GM21825 (cell line): ENCODE measurements around the gene ACSL6.

ENCODE experiments used
- ATAC-seq: cut with Tn5 transposase; IDR thresholded peaks from one replicate; pipeline ENCODE4 v1.9.1; 2021; ENCODE audit warnings: mild to moderate bottlenecking, moderate library complexity; ENCODE audit not compliant: unreplicated experiment

The ACSL6 gene

DNA sequence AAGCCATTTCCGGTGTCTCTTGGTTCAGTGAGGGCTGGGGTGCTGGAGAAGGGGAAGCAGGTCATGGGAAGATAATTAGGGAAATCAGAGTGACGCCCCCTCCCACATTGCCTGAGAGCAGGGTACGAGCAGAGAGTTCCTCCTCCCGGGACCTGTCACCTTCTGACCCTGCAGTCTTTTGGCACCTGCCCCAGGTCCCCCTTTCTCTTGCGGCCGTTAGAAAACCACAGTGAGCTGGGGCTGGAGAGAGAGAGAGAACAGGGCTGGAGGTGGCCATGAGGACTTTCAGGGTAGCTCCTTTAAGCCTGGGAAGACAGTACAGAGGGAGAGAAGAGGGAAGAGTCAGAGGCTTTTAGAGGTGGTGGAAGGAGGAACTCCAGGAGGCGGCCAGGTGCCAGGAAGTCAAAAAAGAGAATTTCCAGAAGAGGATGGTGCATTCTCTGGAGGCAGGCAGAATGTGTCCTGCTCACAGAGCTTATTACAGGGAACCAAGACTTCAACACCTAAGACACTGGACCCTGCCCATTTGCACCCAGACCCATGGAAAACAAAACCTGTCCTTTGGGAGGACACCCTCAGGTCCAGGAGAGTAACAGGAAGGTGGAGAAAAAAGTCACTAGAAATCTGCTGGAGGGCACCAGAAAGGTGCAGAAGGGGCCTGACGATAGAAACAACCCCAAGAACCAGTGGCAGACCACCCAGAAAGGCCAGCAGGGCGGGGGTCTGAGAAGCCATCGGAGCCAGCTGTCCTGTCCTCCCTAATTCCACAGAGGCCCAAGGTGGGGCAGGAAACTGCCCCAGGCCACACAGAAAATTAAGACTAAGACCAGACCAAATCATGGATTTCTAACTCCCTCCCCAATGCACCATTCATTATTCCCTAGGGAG, 6.5 kb upstream of the ACSL6 start:
- ATAC-seq, result no peak

DNA sequence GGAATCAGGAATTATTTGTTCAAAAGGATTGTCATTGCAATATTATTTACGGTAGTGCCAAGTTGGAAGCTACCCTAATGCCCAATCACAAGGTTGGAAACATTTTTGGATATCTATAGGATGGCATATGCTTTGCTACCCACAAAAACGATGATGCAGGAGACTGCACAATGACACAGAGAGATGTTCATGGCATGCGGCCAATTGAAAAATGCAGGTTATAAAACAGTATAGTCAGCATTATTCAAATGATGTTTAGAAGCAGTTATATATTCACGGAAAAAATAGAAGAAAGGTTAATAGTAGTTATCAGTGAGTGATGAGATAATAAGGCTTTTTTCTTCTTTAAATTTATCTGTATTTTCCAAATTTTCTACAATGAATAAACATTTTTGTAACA, 5.9 kb upstream of the ACSL6 start:
- ATAC-seq, result no peak

DNA sequence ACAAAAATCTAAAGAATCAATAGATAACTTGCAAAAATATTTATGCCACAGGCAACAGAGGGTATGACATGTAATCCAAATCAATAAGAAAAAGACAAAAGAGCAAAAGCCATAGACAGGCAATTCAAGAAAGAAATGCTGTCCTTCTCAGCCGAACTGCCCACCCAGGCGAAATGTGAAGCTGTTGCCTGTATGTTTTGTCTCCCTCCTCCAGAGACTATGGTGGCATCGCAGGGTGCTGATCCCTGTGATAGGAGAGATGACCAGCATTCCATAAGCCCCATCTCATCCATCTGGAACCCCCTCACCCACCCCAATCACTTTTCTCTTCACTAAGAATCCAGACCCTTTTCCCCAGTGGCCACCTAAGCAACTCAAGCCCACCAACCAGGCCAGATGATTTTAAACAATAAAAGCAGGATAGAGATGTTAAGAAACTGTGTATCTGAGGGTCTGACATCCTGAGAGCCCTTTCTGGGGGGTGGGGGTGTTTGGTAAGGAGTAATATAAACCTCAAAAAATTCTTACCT, 5.3 kb upstream of the ACSL6 start:
- ATAC-seq, result no peak

DNA sequence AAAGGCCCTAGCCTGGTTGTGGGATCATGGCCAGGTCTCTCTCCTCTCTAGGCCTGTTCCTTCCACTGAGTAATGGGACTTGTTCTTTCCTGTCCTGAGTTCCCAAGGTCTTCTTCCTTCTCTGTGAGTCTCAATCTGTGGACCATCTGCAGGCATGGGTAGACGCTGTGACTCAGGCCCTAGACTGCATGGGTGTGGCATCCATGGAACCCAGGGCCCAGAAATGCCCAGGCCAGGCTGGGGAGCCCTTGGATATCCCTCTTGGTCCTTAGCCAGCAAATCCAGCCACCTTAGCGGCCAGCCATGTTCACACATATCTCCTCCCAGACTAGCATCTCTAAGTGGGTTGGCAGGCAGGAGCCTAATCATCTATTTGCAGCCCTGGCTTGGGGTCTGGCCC, 2.3 kb upstream of the ACSL6 start:
- no peak for ATAC-seq

DNA sequence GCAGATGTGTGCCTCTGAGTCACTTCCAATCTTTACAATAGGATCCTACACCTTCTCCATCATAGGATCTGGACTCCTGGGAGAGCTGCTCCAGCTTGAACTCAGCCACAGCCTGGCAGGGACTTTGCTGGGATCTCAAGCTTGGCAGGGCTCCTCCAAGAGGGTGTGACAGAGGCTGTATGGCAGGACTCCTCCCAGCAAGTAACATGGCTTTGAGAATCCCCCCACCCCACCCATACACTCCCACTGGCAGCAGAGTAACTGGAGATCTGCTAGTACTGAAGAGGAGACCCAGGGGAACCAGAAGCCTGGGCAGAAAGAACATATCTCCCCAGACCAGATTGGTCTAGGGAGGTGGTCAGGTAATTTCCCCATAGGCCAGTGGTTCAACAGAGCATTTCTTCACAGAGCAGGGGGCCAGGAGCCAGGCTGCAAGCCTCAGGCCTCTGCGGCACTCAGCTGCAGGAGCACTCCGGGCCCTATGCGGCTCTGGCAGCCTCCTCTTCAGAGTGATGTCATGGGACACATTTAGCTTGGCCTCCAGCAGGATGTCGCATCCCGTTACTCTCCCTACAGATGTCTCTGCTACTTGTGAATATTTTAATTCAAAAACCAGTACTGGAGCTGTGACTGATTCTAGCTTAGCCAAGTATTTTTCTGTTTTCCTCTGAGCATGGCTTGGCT, 1.7 kb upstream of the ACSL6 start:
- no peak for ATAC-seq

DNA sequence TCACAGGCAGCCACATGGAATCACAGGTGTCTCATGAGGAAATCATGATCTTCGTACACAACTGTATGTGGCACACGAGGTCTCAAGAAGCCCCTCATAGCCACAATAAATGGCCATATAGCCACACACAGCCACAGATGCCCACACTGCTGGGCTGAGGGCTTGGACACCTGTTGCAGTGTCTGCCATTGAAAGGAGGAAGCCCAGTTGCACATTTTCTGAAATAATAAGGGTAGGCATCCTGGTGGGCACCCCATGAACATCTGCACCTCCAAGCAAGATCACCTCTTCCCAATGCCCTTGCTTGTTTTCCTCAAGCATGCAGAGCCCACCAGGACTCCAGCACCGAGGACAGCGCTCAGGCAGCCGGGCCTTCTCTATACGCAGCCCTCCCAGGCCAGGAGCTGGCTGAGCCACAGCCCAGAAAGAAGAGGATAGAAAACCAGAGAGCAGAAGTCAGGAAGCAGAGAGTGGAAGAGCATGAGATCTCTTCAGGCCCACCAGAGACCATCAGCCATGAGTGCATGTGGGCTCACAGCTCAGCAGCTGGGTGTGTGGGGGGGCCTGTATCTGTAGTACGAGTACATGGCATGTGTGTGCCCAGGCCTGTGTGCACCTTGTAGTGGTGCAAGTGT, 1.0 kb upstream of the ACSL6 start:
- ATAC-seq, result no peak

DNA sequence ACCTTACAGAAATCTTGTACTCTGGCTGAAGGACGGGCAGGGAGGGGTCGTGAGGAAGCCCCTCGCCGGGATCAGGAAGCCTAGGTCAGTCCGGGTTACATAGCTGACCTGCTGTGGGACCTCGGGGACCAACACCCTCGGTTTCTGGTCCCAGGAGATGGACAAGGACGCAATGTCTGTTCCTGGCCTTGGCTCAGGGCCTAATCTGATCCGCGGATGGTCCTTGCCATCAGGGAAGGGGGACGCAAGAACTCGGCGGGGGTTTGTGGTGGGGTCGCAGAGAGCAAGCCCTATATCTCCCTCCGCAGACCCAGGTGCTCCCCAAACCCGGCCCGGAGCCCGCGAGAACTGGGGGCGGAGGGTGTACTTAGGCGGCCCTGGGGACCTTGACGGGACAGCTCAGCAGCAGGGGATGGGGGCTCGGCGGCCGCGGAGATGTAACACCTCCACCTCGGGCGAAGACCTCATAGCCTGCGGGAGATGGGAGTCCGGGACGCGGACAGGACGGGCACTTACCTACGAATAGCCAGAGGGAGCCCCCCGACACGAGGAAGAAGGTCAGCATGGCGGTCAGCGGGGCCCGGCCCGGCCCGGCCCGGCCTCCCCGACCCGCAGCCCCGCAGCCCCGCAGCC, 353 bp downstream of the ACSL6 start:
- ATAC-seq, result no peak

DNA sequence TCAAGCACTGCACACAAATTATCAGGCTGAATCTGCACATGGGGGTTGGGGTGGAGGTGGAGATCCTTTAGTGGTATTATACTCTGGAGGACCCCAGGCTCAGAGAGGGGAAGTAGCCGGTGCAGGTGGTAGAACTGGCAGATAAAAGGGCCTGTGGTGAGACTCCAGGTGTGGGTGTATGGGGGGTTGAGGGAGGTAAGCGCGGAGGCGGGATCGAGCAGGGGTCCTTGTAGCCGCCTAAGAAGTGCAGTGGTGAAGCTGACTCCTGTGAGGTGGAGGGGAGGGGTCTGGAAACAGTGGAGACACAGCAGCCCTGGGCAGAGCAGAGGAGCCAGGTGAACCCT, 841 bp downstream of the ACSL6 start:
- ATAC-seq, result no peak

DNA sequence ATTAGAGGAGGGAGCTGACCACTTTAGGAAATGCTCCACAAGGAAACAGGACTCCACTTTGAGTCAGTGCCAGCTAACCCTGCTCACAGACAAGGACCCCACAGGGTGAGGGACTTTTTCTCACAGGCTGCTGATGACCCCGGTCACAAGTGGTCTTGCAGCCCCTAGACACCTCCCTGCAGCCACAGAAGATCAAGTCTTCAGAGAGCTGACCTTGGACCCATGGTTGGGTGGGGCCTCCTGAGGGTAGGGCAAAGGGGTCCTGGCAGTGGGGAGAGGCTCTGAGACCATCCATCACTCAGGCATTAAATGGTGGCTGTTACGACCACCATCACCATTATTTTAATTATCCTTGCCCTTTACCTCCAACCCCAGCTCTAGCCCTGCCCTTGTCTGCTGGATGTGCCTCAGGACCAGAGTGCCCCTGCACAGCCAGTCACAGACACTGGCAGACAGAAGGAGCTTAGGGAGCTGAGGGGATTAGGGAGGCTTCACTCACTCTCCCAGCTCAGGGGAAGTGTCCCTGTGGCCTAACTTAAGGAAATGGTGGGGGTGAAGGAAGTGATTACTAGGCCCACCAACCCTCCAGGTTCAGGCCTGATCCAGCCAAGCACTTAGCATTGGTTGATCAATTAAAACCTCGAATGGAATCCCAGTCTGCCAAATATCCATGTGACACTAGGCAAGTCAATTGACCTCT, 1.6 kb downstream of the ACSL6 start:
- no peak for ATAC-seq

DNA sequence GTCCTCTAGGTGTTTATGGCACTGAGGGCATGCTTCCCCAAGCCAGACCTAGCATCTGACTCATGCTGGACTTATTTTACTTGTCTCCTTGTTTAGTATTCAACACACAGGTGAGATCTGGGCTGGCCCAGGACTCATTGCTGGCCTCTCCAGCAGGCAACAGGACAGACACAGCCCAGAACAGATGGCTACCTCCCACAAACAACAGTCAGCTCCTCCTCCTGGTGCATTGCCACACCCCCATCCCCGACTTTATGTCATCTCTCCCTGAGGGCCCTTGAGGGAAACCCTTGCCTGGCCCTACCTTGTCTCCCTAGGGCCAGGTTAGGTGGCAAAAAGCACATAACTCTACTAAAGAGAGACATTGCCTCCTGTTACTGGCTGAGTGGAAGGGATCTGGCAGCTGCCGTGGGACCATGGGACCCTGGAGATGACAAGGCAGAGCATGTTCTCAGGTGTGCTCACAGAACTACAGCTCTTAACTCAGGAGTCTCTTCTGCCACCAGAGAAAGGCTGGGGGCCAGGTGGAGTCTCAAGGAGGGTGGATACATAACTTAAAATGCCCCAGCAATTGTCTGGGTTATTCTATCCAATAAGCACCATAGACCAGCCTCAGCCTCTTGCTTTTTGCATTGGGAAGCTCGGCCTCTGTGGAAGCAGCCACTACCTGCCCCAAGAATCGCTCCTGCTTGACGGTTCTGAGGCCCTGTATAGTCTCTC, 2.3 kb downstream of the ACSL6 start:
- ATAC-seq, result no peak

DNA sequence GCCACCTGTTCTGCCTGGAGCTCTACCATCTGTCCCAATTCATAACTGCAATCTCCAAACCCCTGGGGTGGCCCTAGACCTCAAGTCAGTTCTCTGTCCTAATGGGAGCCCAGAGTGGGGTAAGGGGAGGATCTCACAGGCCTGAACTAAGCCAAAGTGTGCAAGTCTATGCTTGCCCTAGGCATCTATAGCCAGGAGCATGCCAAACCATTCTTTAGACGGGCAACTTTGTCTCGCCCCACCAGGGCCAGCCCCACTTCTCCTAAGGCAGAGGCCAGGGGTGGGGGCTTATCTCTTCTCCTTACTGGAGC, 3.3 kb downstream of the ACSL6 start:
- no peak for ATAC-seq

DNA sequence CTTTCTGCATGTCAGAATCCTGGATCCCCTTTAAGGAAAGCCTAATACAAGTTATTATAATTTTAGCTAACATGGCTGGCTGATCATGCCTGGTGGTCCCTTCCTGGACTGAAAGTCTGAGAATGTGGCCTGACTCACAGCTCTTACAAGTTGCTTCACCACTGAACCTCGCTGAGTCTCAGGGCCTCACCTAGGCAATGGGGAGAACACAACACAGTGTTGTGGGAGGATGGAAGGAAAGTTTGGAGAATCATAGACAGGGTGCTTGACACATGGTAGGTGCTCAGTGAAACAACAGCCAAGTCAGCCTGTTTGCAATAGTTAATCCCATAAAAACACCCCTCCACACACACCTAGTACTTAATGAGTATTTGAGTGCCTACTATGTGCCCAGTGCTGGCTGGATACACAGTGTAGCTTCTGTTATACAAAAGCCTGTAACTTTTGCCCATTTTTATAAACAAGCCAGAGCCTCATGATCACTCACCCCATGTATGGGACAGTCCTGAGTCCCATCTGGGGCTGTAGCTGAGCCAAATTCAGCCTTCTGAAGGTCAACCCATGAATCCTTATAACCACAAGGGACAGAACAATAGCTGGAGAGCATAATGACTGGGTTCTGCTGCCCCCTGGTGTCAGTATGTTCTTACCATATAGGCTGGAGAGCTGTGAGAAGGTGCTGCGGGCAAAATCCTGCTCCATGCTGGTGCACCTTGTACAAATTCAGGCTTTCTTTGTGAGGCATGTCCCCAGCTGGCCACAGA, 3.9 kb downstream of the ACSL6 start:
- ATAC-seq, result peak; percentile 73

DNA sequence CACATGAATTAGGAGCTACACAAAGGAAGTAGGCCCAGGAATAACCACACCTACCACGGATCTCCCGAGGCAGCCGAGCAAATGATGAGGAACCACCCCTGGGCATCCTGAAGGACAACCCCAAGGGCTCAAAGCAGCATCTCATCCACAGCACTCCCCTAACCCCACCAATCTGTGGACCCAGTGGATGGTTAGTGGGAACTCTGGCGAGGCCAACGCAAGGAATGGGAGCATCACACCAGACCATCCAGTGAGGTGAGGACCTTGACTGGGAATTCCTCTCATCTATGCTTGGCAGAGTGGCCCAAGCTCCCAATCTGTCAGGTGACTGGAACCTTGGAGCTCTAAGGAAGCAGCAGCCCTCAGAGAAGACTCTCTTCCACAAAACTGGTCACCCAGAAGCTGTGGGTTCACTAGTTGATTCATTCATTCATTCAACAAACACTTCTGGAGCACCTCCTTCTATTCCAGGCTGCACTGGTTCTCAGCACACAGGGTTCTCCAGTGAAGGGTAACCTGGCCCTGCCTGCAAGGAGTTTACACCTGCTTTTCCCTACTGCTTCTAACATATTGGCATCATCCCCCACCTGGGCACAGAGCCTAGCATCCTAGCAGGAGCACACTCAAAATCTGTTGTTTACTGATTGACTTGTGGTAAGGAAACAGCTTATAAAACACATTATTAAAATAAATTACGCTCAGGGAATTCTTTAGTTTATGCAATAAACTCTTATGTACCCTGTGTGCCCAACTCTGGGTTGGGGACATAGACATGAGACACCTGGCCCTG, 4.9 kb downstream of the ACSL6 start:
- no peak for ATAC-seq

DNA sequence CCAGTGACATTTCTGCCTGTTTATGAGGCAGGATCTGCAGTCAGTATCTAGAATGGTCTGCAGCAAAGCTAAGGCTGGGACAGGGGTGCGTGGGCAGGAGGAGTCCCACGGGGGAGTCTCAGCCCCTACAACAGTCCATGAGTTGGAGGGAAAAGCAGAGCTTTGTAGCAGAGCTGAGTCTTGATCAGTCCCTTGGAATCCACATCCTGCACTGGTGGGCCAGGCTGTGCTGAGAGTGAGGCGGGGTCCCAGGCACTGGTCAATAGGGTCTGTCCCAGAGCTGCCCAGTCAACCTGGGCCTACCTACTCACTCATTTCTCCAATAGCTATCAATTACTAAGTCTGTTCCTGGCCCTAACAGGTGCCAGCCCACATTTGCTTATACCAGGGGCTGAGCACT, 5.9 kb downstream of the ACSL6 start:
- no peak for ATAC-seq

DNA sequence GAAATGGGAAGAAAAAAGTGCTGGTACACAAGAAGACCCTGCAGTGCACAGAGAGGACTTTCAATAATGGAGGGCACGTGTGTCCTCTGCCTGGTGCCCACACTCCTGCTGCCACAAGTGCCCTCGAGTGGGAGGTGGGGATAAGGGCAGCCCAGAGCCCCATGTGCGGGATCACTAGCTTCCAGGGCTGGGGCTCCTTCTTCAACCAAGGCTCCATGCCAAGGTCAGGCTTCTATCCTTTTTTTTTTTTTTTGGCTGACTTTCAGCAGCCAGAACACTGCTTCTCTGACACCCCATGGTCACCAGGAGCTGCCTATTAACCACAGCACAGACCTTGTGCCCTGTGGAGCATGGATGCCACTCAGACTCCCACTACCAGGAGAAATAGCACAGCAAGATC, 7.5 kb downstream of the ACSL6 start:
- no peak for ATAC-seq

DNA sequence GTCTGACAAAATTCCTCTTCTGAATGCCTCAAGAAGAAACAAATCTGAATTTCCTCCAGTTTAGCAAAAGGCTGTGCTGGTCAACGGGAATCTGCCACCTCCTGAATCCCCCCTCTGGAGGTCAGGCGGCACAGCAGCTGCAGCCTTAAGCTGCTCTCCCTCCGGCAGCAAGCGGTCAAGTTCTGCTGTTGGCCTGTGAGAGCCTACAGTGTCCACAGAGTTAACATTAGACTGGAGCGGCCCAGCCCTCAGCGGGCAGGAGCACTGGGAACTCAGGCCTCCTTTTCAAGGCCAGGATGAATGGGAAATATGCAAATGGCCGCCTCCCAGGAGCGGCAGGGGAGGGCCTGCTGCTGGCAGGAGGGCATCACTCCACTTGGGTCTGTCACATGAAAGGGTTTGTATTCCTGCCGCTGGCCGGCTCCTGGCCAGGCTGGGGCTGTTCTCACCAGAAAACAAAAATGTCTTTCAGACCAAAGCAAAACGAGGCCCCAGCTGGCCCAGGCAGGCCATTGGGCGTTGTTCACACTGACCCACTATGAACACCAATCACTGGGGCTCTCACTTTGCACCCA, 8.2 kb downstream of the ACSL6 start:
- no peak for ATAC-seq

DNA sequence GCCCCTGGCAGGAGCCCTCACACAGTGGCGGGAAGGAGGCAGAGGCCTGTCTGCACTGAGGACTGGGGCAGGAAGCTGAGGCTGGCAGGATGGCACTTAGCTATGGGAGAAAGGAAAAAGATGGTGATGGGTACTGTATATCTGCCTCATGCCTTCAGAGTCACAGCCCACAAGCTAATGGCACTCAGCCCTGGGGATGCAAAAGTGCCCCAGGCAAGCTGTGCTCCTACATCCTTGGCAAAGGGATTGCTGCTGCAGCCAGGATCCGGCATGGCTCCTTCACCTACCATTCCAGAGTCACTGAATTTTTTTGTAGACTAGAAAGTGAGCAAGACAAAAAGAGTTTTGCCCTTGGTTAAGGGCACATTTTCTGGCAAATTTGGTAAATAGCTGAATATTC, 8.7 kb downstream of the ACSL6 start:
- ATAC-seq, result no peak
